Right atrium auricular region (tissue), 2 donors: ENCODE results near the gene CTXN1. TPM values are rescaled to one million over a fixed set of nuclear protein-coding genes. Genes with fewer than 3 reads are reported as not detected.

Experiments used
- DNase-seq: peaks from one replicate; pipeline ENCODE4 v3.0.0-alpha.2; 2019; ENCODE audit warnings: low spot score
- H3K27ac ChIP-seq, 2 donors: fragments of 200-600 bp; sonication (generic); 1 replicate in 1 of 2; 2 replicates in 1 of 2; pipeline ENCODE4 v1.5.1; 2016 to 2019
- H3K27me3 ChIP-seq, 2 donors: fragments of 200-600 bp; sonication (generic); one replicate each; pipeline versions ENCODE4 v1.5.1 to v1.6.0; 2017 to 2019
- H3K36me3 ChIP-seq: fragments of 200-600 bp; sonication (generic); one replicate; pipeline ENCODE4 v1.5.1; 2016
- H3K4me1 ChIP-seq, 2 donors: fragments of 200-600 bp; sonication (generic); one replicate each; pipeline versions ENCODE4 v1.5.1 to v1.6.0; 2017 to 2019
- H3K4me3 ChIP-seq, 2 donors: fragments of 200-600 bp; sonication (generic); 1 replicate in 1 of 2; 2 replicates in 1 of 2; pipeline ENCODE4 v1.5.1; 2017 to 2019; ENCODE audit warnings: mild to moderate bottlenecking in 1 of 2, moderate library complexity in 1 of 2
- H3K9me3 ChIP-seq, 2 donors: fragments of 200-600 bp; sonication (generic); one replicate each; pipeline ENCODE4 v1.5.1; 2019
- total RNA-seq, 2 donors: library from RNA; depleted of rRNA; stranded (reverse); fragments of >200 nt; gene quantifications; one replicate each; pipeline ENCODE4 v1.1.0, GENCODE V29; 2016
- TF ChIP-seq, protein P1 (sequence below), 2 donors: fragments of 200-600 bp; sonication (generic); IDR thresholded peaks; one replicate each; pipeline ENCODE4 v1.5.1; 2019; ENCODE audit warnings: antibody characterized with exemption in 2 of 2

Gene CTXN1
- total RNA-seq, 2 donors from 2014 or later: 1.7 to 4.2 TPM

DNA sequence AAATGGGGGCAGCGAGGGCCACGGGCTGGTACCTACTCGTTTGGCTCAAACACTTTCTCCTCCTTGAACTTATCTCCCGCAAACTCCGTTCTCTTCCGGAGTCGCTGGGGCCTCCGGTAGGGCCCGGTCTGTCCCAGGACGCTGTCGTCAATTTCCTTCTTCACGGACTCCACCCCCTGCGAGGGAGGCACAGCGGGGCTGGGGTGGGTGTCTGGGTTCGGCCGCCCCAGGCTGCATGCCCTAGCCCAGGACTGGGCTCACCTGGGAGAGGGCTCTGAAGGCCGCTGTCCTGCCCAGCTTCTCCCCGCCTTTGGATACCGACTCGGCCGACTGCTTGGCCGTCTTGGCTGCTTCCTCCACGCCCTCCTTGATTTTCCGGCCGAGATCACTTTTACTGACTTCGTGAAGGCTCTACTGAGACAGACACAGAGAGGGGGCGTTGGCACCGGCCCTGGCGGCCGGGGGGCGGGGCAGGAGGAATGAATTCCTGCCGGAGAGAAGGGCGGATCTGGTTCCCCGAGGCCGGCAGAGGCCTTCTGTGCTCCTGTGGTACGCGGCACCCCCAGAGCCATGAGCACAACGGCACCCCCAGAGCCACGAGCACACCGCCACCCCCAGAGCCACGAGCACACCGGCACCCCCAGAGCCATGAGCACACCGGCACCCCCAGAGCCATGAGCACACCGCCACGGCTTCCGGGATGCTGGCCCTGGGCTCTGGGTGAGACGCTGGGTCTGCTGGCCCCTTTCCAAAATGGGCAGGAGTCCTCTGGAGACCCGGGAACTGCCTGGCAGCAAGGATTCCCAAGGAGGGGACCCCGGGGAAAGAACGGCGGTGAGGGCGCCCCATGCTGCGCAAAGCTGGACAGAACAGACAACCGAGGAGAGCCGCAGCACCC, 8.1 kb upstream of the CTXN1 start:
- TF ChIP-seq, protein P1, sequence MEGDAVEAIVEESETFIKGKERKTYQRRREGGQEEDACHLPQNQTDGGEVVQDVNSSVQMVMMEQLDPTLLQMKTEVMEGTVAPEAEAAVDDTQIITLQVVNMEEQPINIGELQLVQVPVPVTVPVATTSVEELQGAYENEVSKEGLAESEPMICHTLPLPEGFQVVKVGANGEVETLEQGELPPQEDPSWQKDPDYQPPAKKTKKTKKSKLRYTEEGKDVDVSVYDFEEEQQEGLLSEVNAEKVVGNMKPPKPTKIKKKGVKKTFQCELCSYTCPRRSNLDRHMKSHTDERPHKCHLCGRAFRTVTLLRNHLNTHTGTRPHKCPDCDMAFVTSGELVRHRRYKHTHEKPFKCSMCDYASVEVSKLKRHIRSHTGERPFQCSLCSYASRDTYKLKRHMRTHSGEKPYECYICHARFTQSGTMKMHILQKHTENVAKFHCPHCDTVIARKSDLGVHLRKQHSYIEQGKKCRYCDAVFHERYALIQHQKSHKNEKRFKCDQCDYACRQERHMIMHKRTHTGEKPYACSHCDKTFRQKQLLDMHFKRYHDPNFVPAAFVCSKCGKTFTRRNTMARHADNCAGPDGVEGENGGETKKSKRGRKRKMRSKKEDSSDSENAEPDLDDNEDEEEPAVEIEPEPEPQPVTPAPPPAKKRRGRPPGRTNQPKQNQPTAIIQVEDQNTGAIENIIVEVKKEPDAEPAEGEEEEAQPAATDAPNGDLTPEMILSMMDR (IDR thresholded peaks at IDR 0.05): no peak
- Histone ChIP-seq H3K36me3 (peaks cover 85% of the 10 kb centered on the region), H3K4me1 (peaks cover 0 to 9% of the 10 kb centered on the region in 2 donors), H3K9me3 (no peaks in the 10 kb centered on the region), H3K4me3 (no peak overlapping the region), H3K27me3 (no peaks in the 10 kb centered on the region), H3K27ac (no peak overlapping the region)
- DNase-seq: no peak

DNA sequence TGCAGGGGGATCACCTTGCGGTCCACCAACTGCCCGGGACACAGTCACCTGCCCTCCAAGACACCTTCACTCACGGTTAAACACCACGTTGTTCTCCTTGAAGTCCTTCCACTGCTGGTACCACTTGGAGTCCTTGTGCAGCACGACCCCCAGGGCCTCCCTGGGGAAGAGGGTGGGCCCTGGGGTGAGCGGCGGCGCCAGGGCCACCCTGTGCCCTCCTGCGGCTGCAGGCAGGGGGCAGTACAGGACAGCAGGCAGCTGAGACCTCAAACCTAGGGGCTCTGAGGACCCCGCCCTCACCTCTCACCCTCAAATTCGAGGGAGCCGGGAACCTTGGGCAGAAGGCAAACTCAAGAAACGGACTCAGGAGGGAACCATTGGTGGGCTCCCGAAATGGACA, 7.5 kb upstream of the CTXN1 start:
- Histone ChIP-seq H3K27ac (no peak overlapping the region), H3K4me3 (no peak overlapping the region), H3K4me1 (peaks cover 0 to 14% of the 10 kb centered on the region in 2 donors)

DNA sequence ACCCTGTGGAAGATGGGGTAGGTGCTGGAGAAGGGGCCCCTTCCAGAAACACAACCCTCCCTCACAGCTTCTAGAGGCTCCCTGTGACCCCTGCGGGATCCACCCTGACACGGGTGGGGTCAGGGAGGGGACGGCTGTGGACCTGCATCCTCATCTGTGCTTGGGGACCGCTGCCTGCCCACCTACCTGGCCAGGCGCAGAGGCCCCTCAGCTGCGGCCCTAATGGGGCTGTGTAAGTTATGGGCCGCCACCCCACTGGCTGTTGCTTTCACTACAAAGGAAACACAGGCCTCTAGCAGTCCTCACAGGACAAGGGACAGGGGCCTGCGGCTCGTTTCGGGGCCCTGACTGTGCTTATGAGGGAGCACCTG, 7.0 kb upstream of the CTXN1 start:
- no peak for DNase-seq
- peaks cover 0 to 19% of the 10 kb centered on the region in 2 donors for H3K4me1 ChIP-seq
- H3K36me3 ChIP-seq: peaks cover 75% of the 10 kb centered on the region
- H3K27me3 ChIP-seq: no peaks in the 10 kb centered on the region
- H3K4me3 ChIP-seq: no peak overlapping the region
- H3K9me3 ChIP-seq: no peaks in the 10 kb centered on the region
- TF ChIP-seq, protein P1 (IDR thresholded peaks at IDR 0.05): no peak
- H3K27ac ChIP-seq: no peak overlapping the region

More for the DNA sequence above, 7.5 kb upstream of the CTXN1 start:
- DNase-seq: no peak
- H3K27me3 ChIP-seq: no peaks in the 10 kb centered on the region
- no peaks in the 10 kb centered on the region for H3K9me3 ChIP-seq
- TF ChIP-seq, protein P1 (IDR thresholded peaks at IDR 0.05): no peak
- H3K36me3 ChIP-seq: peaks cover 80% of the 10 kb centered on the region

DNA sequence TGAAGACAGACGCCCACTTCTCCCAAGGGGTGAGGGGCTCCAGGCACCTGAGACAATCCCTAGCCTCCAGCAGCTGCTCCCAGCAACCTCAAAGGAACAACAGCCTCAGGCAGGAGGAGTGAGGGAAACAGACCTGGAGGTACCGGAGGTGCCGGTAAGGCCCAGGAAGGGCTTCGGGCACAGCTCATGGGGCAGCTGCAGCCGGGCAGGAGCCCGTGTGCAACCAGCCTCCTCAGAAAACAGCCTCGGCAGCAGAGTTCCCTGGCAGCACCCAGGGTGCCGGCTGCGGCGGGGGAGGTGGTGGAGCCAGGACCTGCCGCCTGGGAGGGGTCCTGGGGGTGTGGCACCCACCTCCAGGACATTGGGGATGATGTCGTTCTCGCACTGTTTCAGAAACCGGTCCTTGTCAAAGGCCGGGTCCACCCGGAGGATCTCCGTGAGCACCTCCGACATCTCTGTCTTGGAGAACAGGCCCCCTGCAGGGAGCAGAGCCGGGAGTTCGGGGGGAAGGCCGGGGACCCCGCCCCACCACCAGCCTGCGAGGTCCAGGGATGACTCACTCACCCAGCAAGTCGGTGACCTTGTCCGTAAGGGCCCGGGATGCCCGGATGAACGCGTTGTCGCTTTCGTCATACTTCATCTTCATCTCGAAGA, 6.5 kb upstream of the CTXN1 start:
- peaks cover 0 to 24% of the 10 kb centered on the region in 2 donors for H3K4me1 ChIP-seq
- no peaks in the 10 kb centered on the region for H3K9me3 ChIP-seq
- TF ChIP-seq, protein P1 (IDR thresholded peaks at IDR 0.05): no peak
- peaks cover 70% of the 10 kb centered on the region for H3K36me3 ChIP-seq
- no peak overlapping the region for H3K4me3 ChIP-seq
- no peak overlapping the region for H3K27ac ChIP-seq
- no peaks in the 10 kb centered on the region for H3K27me3 ChIP-seq
- DNase-seq: no peak

DNA sequence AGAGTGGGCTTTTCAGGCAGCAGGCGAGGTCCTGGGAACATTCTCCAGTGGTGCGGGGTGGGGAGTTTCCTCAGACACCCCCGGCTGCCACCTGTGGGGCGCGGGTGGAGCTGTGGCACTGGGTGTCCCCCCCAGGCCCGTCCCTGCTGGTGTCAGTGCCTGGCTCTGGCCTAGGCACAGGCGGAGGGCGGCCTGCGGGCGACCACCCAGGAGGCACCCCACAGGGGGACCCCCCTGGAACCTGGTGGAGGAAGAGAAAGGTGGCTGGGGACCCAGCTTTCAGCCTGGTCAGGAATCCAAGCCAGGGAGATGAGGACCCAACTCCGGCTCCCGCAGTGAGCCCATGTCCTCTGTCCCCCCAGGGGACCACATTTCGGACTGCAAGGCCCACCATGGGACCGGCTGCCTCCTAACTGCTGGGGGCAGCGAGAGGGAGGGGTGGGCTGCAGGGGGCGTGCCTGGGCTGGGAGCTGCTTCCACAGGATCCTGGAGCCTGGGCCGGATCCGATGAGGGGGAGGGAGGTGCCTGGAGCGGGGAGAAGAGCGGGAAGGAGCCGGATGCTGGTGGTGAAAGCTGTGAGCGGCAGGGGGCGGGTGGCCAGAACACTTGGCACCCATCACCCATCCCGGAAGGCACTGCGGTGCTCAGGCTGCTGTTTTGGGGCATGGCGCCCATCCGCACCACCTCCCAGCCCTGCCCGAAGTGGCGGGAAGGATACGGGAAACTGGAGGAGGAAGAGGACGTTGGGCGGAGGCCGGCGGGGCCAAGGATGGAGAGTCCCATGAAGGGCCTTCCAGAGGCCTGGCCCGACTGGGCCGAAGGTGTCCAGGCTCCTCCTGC, 5.5 kb upstream of the CTXN1 start:
- Histone ChIP-seq H3K4me1 (peaks cover 0 to 34% of the 10 kb centered on the region in 2 donors), H3K36me3 (peaks cover 60% of the 10 kb centered on the region), H3K27ac (no peak overlapping the region), H3K4me3 (no peak overlapping the region), H3K9me3 (no peaks in the 10 kb centered on the region), H3K27me3 (no peaks in the 10 kb centered on the region)
- TF ChIP-seq, protein P1 (IDR thresholded peaks at IDR 0.05): no peak
- DNase-seq: no peak
